Endodermal cell (in vitro differentiated cells): ENCODE measurements around the gene CTNND2. TPM values are rescaled to one million over a fixed set of nuclear protein-coding genes. Genes with fewer than 3 reads are reported as not detected.

Source experiments
- DNase-seq: peaks from one replicate; pipeline ENCODE4 v3.0.0-alpha.2; 2017
- H3K27ac ChIP-seq: 2 replicates; pipeline ENCODE4 v1.5.1; 2013; ENCODE audit warnings: mild to moderate bottlenecking, low read depth, low read length, moderate library complexity
- H3K27me3 ChIP-seq: 2 replicates; pipeline ENCODE4 v1.6.1; 2013; ENCODE audit warnings: mild to moderate bottlenecking, low read length, moderate library complexity; ENCODE audit not compliant: insufficient read depth, control insufficient read depth, poor library complexity, severe bottlenecking
- H3K36me3 ChIP-seq: 2 replicates; pipeline ENCODE4 v1.7.0; 2013; ENCODE audit warnings: mild to moderate bottlenecking, low read length, moderate library complexity; ENCODE audit not compliant: control insufficient read depth, insufficient read depth
- H3K4me1 ChIP-seq: one replicate; pipeline ENCODE4 v1.7.0; 2013; ENCODE audit warnings: low read length; ENCODE audit not compliant: control insufficient read depth, insufficient read depth
- H3K4me3 ChIP-seq: 2 replicates; pipeline ENCODE4 v1.5.1; 2013; ENCODE audit warnings: mild to moderate bottlenecking, low read length, moderate library complexity
- H3K9ac ChIP-seq: 2 replicates; pipeline ENCODE4 v1.6.1; 2013; ENCODE audit warnings: mild to moderate bottlenecking, low read length, moderate library complexity; ENCODE audit not compliant: poor library complexity, severe bottlenecking; ENCODE audit errors: extremely low read depth
- H3K9me3 ChIP-seq: 2 replicates; pipeline ENCODE4 v1.6.1; 2013; ENCODE audit warnings: mild to moderate bottlenecking, low read length, moderate library complexity; ENCODE audit not compliant: control insufficient read depth
- H3K27ac Mint-ChIP-seq: 2 replicates; pipeline ENCODE4 v1.8.0; 2020; ENCODE audit warnings: mixed read lengths
- H3K27me3 Mint-ChIP-seq: 2 replicates; pipeline ENCODE4 v1.8.0; 2021; ENCODE audit warnings: mild to moderate bottlenecking, mixed read lengths; ENCODE audit not compliant: insufficient read depth
- H3K36me3 Mint-ChIP-seq: 2 replicates; pipeline ENCODE4 v1.8.0; 2020; ENCODE audit warnings: low read depth, mixed read lengths
- H3K4me1 Mint-ChIP-seq: 2 replicates; pipeline ENCODE4 v1.8.0; 2020; ENCODE audit warnings: mixed read lengths
- H3K4me3 Mint-ChIP-seq: 2 replicates; pipeline ENCODE4 v1.8.0; 2020; ENCODE audit warnings: mild to moderate bottlenecking, moderate library complexity, mixed read lengths
- H3K9me3 Mint-ChIP-seq: 2 replicates; pipeline ENCODE4 v1.8.0; 2020; ENCODE audit warnings: mild to moderate bottlenecking, mixed read lengths
- CTCF ChIP-seq: fragments of 200-600 bp; sonication (generic); conservative IDR thresholded peaks from 2 replicates; pipeline ENCODE4 v1.5.0; 2021; ENCODE audit warnings: antibody characterized with exemption, mild to moderate bottlenecking
- WGBS, 2 experiments: methylation state at CpG; one replicate each; pipeline versions ENCODE4 v1.1.5 to v1.1.7; 2013; ENCODE audit warnings: missing lambda C conversion rate in 2 of 2, mixed read lengths in 1 of 2; ENCODE audit not compliant: insufficient coverage in 1 of 2, insufficient read length in 1 of 2; 5-methylcytosine and 5-hydroxymethylcytosine counted together
- total RNA-seq, 2 donors: library from RNA; stranded (reverse); fragmentation: NEBNext Ultra II Directional in 1 of 2; extraction: Animal tissue kit (Norgen Biotek cat#: 25700) in 1 of 2; gene quantifications; 2 replicates in 1 of 2; 3 replicates in 1 of 2; pipeline ENCODE4 v1.2.1, GENCODE V29; 2021

Gene CTNND2
- total RNA-seq, 2 donors from 2014 or later: 6.5 to 10.3 TPM

DNA sequence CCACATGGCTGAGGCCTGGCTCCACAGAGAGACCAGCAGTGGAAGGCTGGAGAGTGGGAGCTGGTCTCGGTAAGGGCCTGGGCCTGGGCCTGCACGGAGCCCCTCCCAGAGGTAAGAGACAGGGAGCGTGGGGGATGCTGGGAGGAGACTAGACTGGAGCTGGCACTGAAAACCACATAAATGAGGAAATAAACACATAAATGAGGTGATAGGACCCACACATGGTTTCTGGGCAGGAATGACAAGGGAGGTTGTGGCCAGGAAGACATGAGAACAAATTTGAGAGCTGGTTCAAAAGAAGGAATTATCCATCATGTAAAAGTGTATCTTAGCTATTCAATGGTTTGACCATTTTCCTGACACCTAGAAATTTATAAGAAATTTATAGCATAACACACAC, 691.5 kb downstream of the CTNND2 start:
- no peak overlapping the region for H3K4me3 ChIP-seq
- H3K36me3 ChIP-seq: no peaks in the 10 kb centered on the region
- WGBS, 2 experiments: 90 to 100% methylated on average over 2 to 3 of the region's 3 CpGs
- H3K36me3 Mint-ChIP-seq: no peaks in the 10 kb centered on the region
- no peak overlapping the region for H3K4me3 Mint-ChIP-seq
- H3K4me1 Mint-ChIP-seq: no peaks in the 10 kb centered on the region
- no peak overlapping the region for H3K9ac ChIP-seq
- H3K9me3 Mint-ChIP-seq: peaks cover 6% of the 10 kb centered on the region
- H3K27me3 Mint-ChIP-seq: no peaks in the 10 kb centered on the region
- no peaks in the 10 kb centered on the region for H3K27me3 ChIP-seq
- DNase-seq: no peak
- no peak overlapping the region for H3K27ac ChIP-seq
- no peaks in the 10 kb centered on the region for H3K4me1 ChIP-seq
- TF ChIP-seq CTCF: no peak
- no peaks in the 10 kb centered on the region for H3K9me3 ChIP-seq
- no peak overlapping the region for H3K27ac Mint-ChIP-seq

GRCh38 chr5:11197726-11198125, 706.5 kb downstream of the CTNND2 start:
- Histone ChIP-seq H3K9me3 (no peaks in the 10 kb centered on the region), H3K4me3 (no peak overlapping the region), H3K4me1 (no peaks in the 10 kb centered on the region), H3K9ac (no peak overlapping the region), H3K27me3 (no peaks in the 10 kb centered on the region), H3K36me3 (no peaks in the 10 kb centered on the region), H3K27ac (no peak overlapping the region)
- no peak overlapping the region for H3K4me3 Mint-ChIP-seq
- H3K27ac Mint-ChIP-seq: no peak overlapping the region
- H3K4me1 Mint-ChIP-seq: no peaks in the 10 kb centered on the region
- TF ChIP-seq CTCF: no peak
- H3K36me3 Mint-ChIP-seq: no peaks in the 10 kb centered on the region
- H3K9me3 Mint-ChIP-seq: no peaks in the 10 kb centered on the region
- no peaks in the 10 kb centered on the region for H3K27me3 Mint-ChIP-seq
- 91% methylated on average over 4 of the region's 4 CpGs; no CpG with 5 or more reads in 1 of the 2 experiments for WGBS, 2 experiments
- DNase-seq: no peak

DNA sequence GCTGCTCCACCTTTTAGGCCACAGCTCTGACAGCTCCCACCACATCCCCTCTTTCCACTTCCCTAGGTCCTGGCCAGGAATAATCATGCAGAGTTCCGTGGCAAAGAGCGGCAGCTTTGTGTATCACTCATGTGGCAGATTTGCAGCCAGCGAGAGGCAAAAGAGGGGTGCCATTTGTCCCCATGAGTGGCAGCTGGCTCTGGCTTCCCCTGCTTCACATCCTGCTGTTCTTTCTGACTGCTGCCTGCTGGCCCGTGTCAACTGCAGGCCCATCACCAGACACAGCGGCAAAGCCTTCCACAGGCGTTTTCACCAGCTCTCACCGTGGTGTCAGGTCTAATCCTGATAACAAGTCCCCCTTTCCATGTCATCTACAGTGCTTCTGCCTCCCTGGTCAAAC, 712.6 kb downstream of the CTNND2 start:
- Histone ChIP-seq H3K27ac (no peak overlapping the region), H3K4me1 (no peaks in the 10 kb centered on the region), H3K9ac (no peak overlapping the region), H3K27me3 (no peaks in the 10 kb centered on the region), H3K9me3 (no peaks in the 10 kb centered on the region), H3K36me3 (no peaks in the 10 kb centered on the region), H3K4me3 (no peak overlapping the region)
- no peak overlapping the region for H3K27ac Mint-ChIP-seq
- 90 to 91% methylated on average over 6 to 7 of the region's 7 CpGs for WGBS, 2 experiments
- H3K27me3 Mint-ChIP-seq: no peaks in the 10 kb centered on the region
- no peaks in the 10 kb centered on the region for H3K36me3 Mint-ChIP-seq
- peaks cover 6% of the 10 kb centered on the region for H3K9me3 Mint-ChIP-seq
- DNase-seq: no peak
- peaks cover 3% of the 10 kb centered on the region for H3K4me1 Mint-ChIP-seq
- H3K4me3 Mint-ChIP-seq: no peak overlapping the region
- TF ChIP-seq CTCF: no peak
